ENCODE data around the gene TNIK.
"Not testable (repeated sequence)": the region's sequence is repeated elsewhere in the genome, so short reads cannot be mapped to it uniquely, and the experiment has no call there.

Gene TNIK

DNA sequence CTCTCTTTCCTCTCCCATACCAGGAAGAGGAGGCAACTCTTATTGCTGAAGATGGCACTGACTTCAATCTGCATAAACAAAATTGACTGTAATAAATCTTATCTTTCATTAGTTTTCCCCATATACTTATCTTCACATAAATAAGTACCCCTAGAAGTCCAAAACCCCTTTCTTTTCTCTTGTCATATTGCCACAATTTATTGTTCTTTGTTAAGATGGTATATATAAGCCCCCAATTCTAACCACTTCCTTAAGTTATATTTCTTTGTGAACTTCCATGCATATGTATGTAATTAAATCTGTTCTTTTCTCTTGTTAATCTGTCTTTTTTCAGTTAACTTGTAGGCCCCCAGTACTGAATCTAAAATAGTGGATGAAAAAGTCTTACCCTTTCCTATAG, 68.8 kb downstream of the TNIK start:
- Mint-ChIP-seq H3K27ac (no peak overlapping the region), H3K9me3 (peaks cover 0 to 4% of the 10 kb centered on the region in 2 donors), H3K4me3 (no peak overlapping the region), H3K36me3 (ENCODE audit: insufficient read depth) (peaks cover 2% of the 10 kb centered on the region), H3K27me3 (no peaks in the 10 kb centered on the region), H3K4me1 (ENCODE audit: low read depth in 2 of 2) (peaks cover 42 to 43% of the 10 kb centered on the region in 2 donors)
- DNase-seq = no peak
- ATAC-seq (replicated peaks) = no peak

- H3K4me3 Mint-ChIP-seq = no peak overlapping the region
- H3K36me3 Mint-ChIP-seq (ENCODE audit: insufficient read depth) = peaks cover 2% of the 10 kb centered on the region
- DNase-seq (no peak), ATAC-seq (replicated peaks) (no peak)
- no peaks in the 10 kb centered on the region for H3K27me3 Mint-ChIP-seq
- H3K9me3 Mint-ChIP-seq = peaks cover 0 to 4% of the 10 kb centered on the region in 2 donors
- H3K27ac Mint-ChIP-seq = no peak overlapping the region
- peaks cover 42 to 50% of the 10 kb centered on the region in 2 donors for H3K4me1 Mint-ChIP-seq (ENCODE audit: low read depth in 2 of 2)
These were observed 69.9 kb downstream of the TNIK start for GRCh38 chr3:171390051-171390941.

GRCh38 chr3:171389491-171389890, 70.7 kb downstream of the TNIK start:
- H3K27me3 Mint-ChIP-seq = no peaks in the 10 kb centered on the region
- no peak for DNase-seq
- H3K27ac Mint-ChIP-seq = no peak overlapping the region
- no peak for ATAC-seq (replicated peaks)
- peaks cover 0 to 4% of the 10 kb centered on the region in 2 donors for H3K9me3 Mint-ChIP-seq
- no peak overlapping the region for H3K4me3 Mint-ChIP-seq
- peaks cover 2% of the 10 kb centered on the region for H3K36me3 Mint-ChIP-seq (ENCODE audit: insufficient read depth)
- H3K4me1 Mint-ChIP-seq (ENCODE audit: low read depth in 2 of 2) = peaks cover 44 to 56% of the 10 kb centered on the region in 2 donors

DNA sequence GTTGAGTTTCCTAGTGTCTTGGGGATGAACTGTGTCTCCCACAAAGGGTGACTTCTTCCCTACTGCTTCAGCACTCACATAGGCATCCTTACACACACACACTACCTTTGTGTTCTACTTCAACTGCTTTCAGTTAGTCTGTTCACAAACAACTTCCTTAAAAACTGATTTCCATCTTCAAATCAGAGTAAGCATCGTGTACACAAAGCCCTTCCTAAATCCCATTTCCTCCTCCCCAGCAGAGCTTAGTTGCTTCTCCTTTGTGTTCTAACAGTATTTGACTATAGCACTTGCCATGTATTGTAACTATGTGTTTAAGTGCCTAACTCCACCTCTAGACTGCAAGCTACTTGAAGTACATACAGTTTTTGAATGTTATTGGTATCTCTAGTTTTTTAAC, 71.7 kb downstream of the TNIK start:
- Mint-ChIP-seq H3K4me3 (no peak overlapping the region), H3K27ac (peak overlapping the region in 1 of 2 donors; percentile 4), H3K9me3 (peaks cover 0 to 4% of the 10 kb centered on the region in 2 donors), H3K27me3 (no peaks in the 10 kb centered on the region), H3K36me3 (ENCODE audit: insufficient read depth) (no peaks in the 10 kb centered on the region), H3K4me1 (ENCODE audit: low read depth in 2 of 2) (peaks cover 46 to 64% of the 10 kb centered on the region in 2 donors)
- DNase-seq (no peak), ATAC-seq (replicated peaks) (no peak)

GRCh38 chr3:171387062-171387461, 73.1 kb downstream of the TNIK start:
- ATAC-seq (replicated peaks) = no peak
- H3K4me1 Mint-ChIP-seq (ENCODE audit: low read depth in 2 of 2) = peaks cover 47 to 64% of the 10 kb centered on the region in 2 donors
- no peak overlapping the region for H3K4me3 Mint-ChIP-seq
- DNase-seq = no peak
- H3K9me3 Mint-ChIP-seq = peaks cover 0 to 4% of the 10 kb centered on the region in 2 donors
- no peaks in the 10 kb centered on the region for H3K36me3 Mint-ChIP-seq (ENCODE audit: insufficient read depth)
- peak overlapping the region in 1 of 2 donors; percentile 4 for H3K27ac Mint-ChIP-seq
- H3K27me3 Mint-ChIP-seq = no peaks in the 10 kb centered on the region

- H3K9me3 Mint-ChIP-seq = no peaks in the 10 kb centered on the region
- no peaks in the 10 kb centered on the region for H3K36me3 Mint-ChIP-seq (ENCODE audit: insufficient read depth)
- DNase-seq (no peak), ATAC-seq (replicated peaks) (no peak)
- peaks cover 44 to 65% of the 10 kb centered on the region in 2 donors for H3K4me1 Mint-ChIP-seq (ENCODE audit: low read depth in 2 of 2)
- no peaks in the 10 kb centered on the region for H3K27me3 Mint-ChIP-seq
- peak overlapping the region; percentile 20 to 23 for H3K27ac Mint-ChIP-seq
- H3K4me3 Mint-ChIP-seq = no peak overlapping the region
These were observed 75.1 kb downstream of the TNIK start for GRCh38 chr3:171385086-171385485.

DNA sequence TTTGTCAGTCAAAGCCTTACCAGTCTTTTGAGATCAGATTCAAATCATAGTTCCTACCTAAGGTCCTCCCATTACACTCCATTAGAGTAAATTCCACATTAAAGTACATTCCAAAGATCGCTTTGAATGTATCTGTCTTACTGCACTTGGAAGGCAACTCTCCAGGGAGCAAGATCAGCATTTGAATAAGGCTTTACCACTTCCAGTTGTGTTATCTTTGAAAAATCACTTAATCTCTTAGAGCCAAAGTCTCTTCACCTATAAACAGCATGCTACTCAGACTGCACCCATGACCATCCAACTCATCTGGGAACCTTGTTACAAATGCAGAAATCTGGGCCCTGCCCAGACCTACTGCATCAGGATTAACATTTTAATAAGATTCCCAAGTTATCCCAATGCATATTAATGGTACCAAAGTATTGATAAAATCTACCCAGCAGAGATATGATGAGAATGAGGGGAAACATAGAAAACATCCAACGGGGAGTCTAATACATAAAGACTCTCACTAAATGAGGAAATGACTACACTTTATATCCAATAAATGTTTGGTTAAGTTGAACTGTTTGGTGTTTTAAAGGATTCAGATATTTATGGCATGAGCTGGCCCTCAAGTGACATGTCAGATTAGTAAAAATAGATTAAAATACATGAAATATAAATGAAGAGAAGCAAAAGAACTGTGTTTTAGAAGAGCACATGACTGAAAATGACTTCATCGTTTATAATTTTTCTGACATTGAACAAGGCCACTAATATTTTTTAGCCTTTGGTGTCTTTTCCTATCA, 75.9 kb downstream of the TNIK start:
- Mint-ChIP-seq H3K27me3 (no peaks in the 10 kb centered on the region), H3K9me3 (no peaks in the 10 kb centered on the region), H3K4me1 (ENCODE audit: low read depth in 2 of 2) (peaks cover 44 to 61% of the 10 kb centered on the region in 2 donors), H3K27ac (peak overlapping the region in 1 of 2 donors; percentile 23), H3K36me3 (ENCODE audit: insufficient read depth) (no peaks in the 10 kb centered on the region), H3K4me3 (no peak overlapping the region)
- ATAC-seq (replicated peaks) = no peak
- DNase-seq = no peak

GRCh38 chr3:171383206-171384018, 76.8 kb downstream of the TNIK start:
- no peak for ATAC-seq (replicated peaks)
- Mint-ChIP-seq H3K9me3 (no peaks in the 10 kb centered on the region), H3K4me1 (ENCODE audit: low read depth in 2 of 2) (peaks cover 43 to 59% of the 10 kb centered on the region in 2 donors), H3K4me3 (no peak overlapping the region), H3K27me3 (no peaks in the 10 kb centered on the region), H3K27ac (no peak overlapping the region), H3K36me3 (ENCODE audit: insufficient read depth) (no peaks in the 10 kb centered on the region)
- DNase-seq = no peak

- H3K9me3 Mint-ChIP-seq; H3K27me3 Mint-ChIP-seq; H3K36me3 Mint-ChIP-seq (ENCODE audit: insufficient read depth); ATAC-seq (replicated peaks); DNase-seq; H3K4me3 Mint-ChIP-seq: not testable (repeated sequence)
- Mint-ChIP-seq H3K4me1 (ENCODE audit: low read depth in 2 of 2) (peaks cover 45 to 57% of the 10 kb centered on the region in 2 donors), H3K27ac (peak overlapping the region in 1 of 2 donors; percentile 25)
These were observed 77.9 kb downstream of the TNIK start for GRCh38 chr3:171382347-171382746.

DNA sequence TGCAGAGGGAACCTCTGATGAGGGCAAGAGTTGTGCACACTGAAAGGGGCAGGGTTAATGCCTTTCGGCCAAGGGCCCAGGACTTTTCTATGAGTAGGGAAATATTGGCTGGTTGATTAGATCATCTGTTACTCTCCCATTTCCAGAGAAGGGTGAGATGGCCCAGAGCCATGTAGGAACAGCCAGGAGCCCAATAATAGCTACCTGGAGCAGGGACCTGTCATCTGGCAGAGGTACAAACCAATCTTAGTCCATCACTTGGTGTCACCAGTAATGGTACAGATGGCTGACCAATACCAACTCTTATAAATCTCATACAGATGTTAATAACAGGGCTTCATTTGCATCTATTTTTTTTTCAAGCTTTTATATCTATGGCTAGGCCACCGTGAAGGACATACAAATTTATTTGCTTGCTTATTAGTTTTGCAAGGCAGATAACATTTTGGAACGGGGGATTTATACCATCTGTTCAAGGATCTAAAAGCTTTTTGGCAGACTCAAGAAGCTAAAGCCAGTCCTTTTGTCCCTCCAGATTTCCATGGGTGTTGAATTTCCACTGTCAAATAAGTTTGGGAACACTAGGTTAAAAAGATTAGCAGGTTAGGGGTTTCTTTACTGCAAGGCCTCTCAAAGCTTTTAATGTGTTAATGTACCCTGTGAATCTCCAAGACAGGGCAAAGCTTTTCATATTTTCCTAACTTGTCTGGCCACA, 79.3 kb downstream of the TNIK start:
- DNase-seq (no peak), ATAC-seq (replicated peaks) (no peak)
- no peak overlapping the region for H3K4me3 Mint-ChIP-seq
- H3K9me3 Mint-ChIP-seq = no peaks in the 10 kb centered on the region
- H3K27ac Mint-ChIP-seq = peak overlapping the region in 1 of 2 donors; percentile 31
- peaks cover 52 to 54% of the 10 kb centered on the region in 2 donors for H3K4me1 Mint-ChIP-seq (ENCODE audit: low read depth in 2 of 2)
- no peaks in the 10 kb centered on the region for H3K27me3 Mint-ChIP-seq
- no peaks in the 10 kb centered on the region for H3K36me3 Mint-ChIP-seq (ENCODE audit: insufficient read depth)

- Mint-ChIP-seq H3K9me3 (no peaks in the 10 kb centered on the region), H3K4me1 (ENCODE audit: low read depth in 2 of 2) (peaks cover 46 to 53% of the 10 kb centered on the region in 2 donors), H3K4me3 (no peak overlapping the region), H3K27ac (peak overlapping the region in 1 of 2 donors; percentile 45), H3K36me3 (ENCODE audit: insufficient read depth) (no peaks in the 10 kb centered on the region), H3K27me3 (no peaks in the 10 kb centered on the region)
- DNase-seq (no peak), ATAC-seq (replicated peaks) (no peak)
These were observed 80.2 kb downstream of the TNIK start for GRCh38 chr3:171379961-171380483.

GRCh38 chr3:171379281-171379680, 80.9 kb downstream of the TNIK start:
- Mint-ChIP-seq H3K4me1 (ENCODE audit: low read depth in 2 of 2) (peaks cover 41 to 47% of the 10 kb centered on the region in 2 donors), H3K9me3 (no peaks in the 10 kb centered on the region), H3K36me3 (ENCODE audit: insufficient read depth) (no peaks in the 10 kb centered on the region), H3K4me3 (no peak overlapping the region), H3K27ac (peak overlapping the region; percentile 49 to 69), H3K27me3 (no peaks in the 10 kb centered on the region)
- no peak for ATAC-seq (replicated peaks)
- no peak for DNase-seq

Measured in effector memory CD8-positive, alpha-beta T cell (primary cell).